Progenitor cell of endocrine pancreas (in vitro differentiated cells): Measurements from ENCODE around the gene PICALM. TPM values are rescaled to one million over a fixed set of nuclear protein-coding genes. Genes with fewer than 3 reads are reported as not detected.
"Not testable (repeated sequence)": the region's sequence is repeated elsewhere in the genome, so short reads cannot be mapped to it uniquely, and the experiment has no call there.

ENCODE experiments used
- DNase-seq: peaks from one replicate; pipeline ENCODE4 v3.0.0; 2021; ENCODE audit warnings: low spot score; ENCODE audit not compliant: unreplicated experiment
- H3K27ac Mint-ChIP-seq: 2 replicates; pipeline ENCODE4 v1.8.0; 2021; ENCODE audit warnings: mild to moderate bottlenecking, moderate library complexity, mixed read lengths
- H3K27me3 Mint-ChIP-seq: 2 replicates; pipeline ENCODE4 v1.8.0; 2021; ENCODE audit warnings: mixed read lengths
- H3K36me3 Mint-ChIP-seq: 2 replicates; pipeline ENCODE4 v1.8.0; 2022; ENCODE audit warnings: mixed read lengths; ENCODE audit not compliant: insufficient read depth
- H3K4me1 Mint-ChIP-seq: 2 replicates; pipeline ENCODE4 v1.8.0; 2021; ENCODE audit warnings: low read depth, mixed read lengths
- H3K4me3 Mint-ChIP-seq: 2 replicates; pipeline ENCODE4 v1.8.0; 2021; ENCODE audit warnings: low read depth, mild to moderate bottlenecking, moderate library complexity, mixed read lengths
- H3K9me3 Mint-ChIP-seq: 2 replicates; pipeline ENCODE4 v1.8.0; 2021; ENCODE audit warnings: low read depth, mixed read lengths
- CTCF ChIP-seq: fragments of 200-600 bp; sonication (generic); IDR thresholded peaks from one replicate; pipeline ENCODE4 v1.5.0; 2021; ENCODE audit warnings: antibody characterized with exemption, mild to moderate bottlenecking; ENCODE audit not compliant: unreplicated experiment
- total RNA-seq: library from RNA; stranded (reverse); gene quantifications from 2 replicates; pipeline ENCODE4 v1.2.1, GENCODE V29; 2021

Gene PICALM
- total RNA-seq, 1 donor from 2014 or later = 133 TPM

- Mint-ChIP-seq H3K4me1 (no peaks in the 10 kb centered on the region), H3K4me3 (no peak overlapping the region), H3K36me3 (no peaks in the 10 kb centered on the region), H3K27ac (no peak overlapping the region), H3K27me3 (no peaks in the 10 kb centered on the region), H3K9me3 (no peaks in the 10 kb centered on the region)
- TF ChIP-seq CTCF = no peak
- DNase-seq = no peak
Observed at GRCh38 chr11:86091566-86091965, 22.7 kb upstream of the PICALM start.

- no peak overlapping the region for H3K27ac Mint-ChIP-seq
- H3K27me3 Mint-ChIP-seq = no peaks in the 10 kb centered on the region
- no peak for DNase-seq
- no peaks in the 10 kb centered on the region for H3K4me1 Mint-ChIP-seq
- no peaks in the 10 kb centered on the region for H3K36me3 Mint-ChIP-seq
- H3K4me3 Mint-ChIP-seq = no peak overlapping the region
- no peaks in the 10 kb centered on the region for H3K9me3 Mint-ChIP-seq
- no peak for TF ChIP-seq CTCF
Observed at GRCh38 chr11:86091086-86091485, 22.2 kb upstream of the PICALM start.

- Mint-ChIP-seq H3K36me3 (no peaks in the 10 kb centered on the region), H3K4me3 (no peak overlapping the region), H3K27ac (no peak overlapping the region), H3K27me3 (no peaks in the 10 kb centered on the region), H3K9me3 (no peaks in the 10 kb centered on the region), H3K4me1 (no peaks in the 10 kb centered on the region)
- no peak for DNase-seq
- TF ChIP-seq CTCF = no peak
Observed at GRCh38 chr11:86089659-86090058, 20.8 kb upstream of the PICALM start.

GRCh38 chr11:86087688-86088087, 18.8 kb upstream of the PICALM start:
- not testable (repeated sequence) for H3K27me3 Mint-ChIP-seq, H3K4me1 Mint-ChIP-seq, DNase-seq, H3K27ac Mint-ChIP-seq, H3K4me3 Mint-ChIP-seq, H3K36me3 Mint-ChIP-seq, H3K9me3 Mint-ChIP-seq

- no peak for TF ChIP-seq CTCF
- no peaks in the 10 kb centered on the region for H3K4me1 Mint-ChIP-seq
- H3K27me3 Mint-ChIP-seq = no peaks in the 10 kb centered on the region
- H3K36me3 Mint-ChIP-seq = no peaks in the 10 kb centered on the region
- no peak for DNase-seq
- peaks cover 3% of the 10 kb centered on the region for H3K9me3 Mint-ChIP-seq
- no peak overlapping the region for H3K4me3 Mint-ChIP-seq
- no peak overlapping the region for H3K27ac Mint-ChIP-seq
Observed at GRCh38 chr11:86087256-86087655, 18.4 kb upstream of the PICALM start.

- Mint-ChIP-seq H3K36me3 (no peaks in the 10 kb centered on the region), H3K4me3 (no peak overlapping the region), H3K9me3 (peaks cover 3% of the 10 kb centered on the region), H3K27me3 (no peaks in the 10 kb centered on the region), H3K4me1 (no peaks in the 10 kb centered on the region), H3K27ac (no peak overlapping the region)
- TF ChIP-seq CTCF = no peak
- DNase-seq = no peak
Observed at GRCh38 chr11:86081455-86081854, 12.6 kb upstream of the PICALM start.
